ENCODE data around the gene RASSF5.
"Not testable (repeated sequence)": the region's sequence is repeated elsewhere in the genome, so short reads cannot be mapped to it uniquely, and the experiment has no call there.

The RASSF5 gene

DNA sequence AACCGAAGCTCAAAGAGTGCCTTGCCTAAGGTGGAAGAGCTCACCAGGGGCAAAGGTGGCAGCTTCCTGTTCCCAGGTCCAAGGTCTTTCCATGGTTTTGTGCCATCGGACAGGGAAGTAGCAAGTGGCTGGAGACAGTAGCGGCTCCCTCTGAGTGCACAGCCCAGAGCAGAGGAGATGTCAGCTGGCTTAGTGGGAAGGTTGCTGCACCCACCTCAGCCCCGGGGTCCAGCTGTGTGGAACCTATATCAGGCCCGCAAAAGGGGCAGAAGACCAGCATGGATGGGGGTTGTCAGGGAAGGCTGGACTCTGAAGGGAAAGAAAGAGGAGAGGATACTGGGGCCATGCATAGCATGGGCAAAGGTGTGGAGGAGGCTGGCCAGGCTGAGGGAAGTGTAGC, 30.2 kb upstream of the RASSF5 start:
- no peak for DNase-seq

GRCh38 chr1:206477581-206478380, 29.6 kb upstream of the RASSF5 start:
- no peak for DNase-seq

- no peak for DNase-seq
These were observed 28.6 kb upstream of the RASSF5 start for GRCh38 chr1:206478746-206479145.

- no peak for DNase-seq
These were observed 27.9 kb upstream of the RASSF5 start for GRCh38 chr1:206479183-206480125.

- no peak for DNase-seq
These were observed 27.1 kb upstream of the RASSF5 start for GRCh38 chr1:206480211-206480610.

DNA sequence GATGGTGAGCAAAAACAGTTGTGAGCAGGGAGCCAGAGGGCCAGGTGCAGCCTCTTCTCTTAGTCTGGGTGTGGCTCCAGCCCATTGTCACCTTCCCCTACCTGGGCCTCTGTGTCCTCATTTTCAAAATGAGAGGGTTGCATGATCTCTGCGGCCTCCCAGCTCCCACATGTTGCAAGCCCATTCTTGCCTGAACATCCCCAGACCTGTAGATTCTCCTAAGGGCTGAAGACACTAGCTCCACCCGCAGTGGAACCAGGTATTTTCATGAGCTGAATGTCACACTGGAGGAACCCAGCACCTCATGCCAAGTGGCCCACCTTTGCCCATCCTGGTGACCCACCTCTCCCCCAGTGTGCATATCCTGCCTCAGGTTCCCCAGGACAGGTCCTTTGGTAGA, 24.7 kb upstream of the RASSF5 start:
- no peak for DNase-seq

DNA sequence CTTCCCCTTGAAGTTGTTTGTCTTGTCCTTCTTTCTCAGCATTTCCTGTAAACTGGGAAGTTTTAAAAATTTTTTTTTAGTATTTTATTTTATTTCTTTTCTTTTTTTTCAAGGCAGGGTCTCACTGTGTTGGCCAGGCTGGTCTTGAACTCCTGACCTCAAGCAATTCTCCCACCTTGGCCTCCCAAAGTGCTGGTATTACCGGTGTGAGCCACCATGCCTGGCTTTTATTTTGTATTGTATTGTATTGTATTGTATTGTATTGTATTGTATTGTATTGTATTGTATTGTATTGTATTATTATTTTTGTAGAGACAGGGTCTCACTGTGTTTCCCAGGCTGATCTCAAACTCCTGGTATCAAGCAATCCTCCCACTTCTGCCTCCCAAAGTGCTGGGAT, 23.5 kb upstream of the RASSF5 start:
- DNase-seq: not testable (repeated sequence)

DNA sequence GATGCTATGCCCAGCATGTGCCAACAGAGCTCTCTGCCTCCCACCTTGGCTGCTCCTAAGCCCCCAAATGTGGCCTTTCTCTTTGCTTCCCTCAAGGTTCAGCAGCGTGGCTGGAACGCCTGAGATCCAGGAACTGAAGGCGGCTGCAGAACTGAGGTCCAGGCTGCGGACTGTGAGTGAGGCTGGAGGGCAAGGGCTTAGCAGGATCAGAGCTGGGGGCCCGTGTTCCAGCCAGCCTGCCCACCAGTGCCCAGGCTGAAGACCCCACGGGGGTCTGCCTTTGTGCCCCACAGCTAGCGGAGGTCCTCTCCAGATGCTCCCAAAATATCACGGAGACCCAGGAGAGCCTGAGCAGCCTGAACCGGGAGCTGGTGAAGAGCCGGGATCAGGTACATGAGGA, 22.4 kb upstream of the RASSF5 start:
- no peak for DNase-seq

DNA sequence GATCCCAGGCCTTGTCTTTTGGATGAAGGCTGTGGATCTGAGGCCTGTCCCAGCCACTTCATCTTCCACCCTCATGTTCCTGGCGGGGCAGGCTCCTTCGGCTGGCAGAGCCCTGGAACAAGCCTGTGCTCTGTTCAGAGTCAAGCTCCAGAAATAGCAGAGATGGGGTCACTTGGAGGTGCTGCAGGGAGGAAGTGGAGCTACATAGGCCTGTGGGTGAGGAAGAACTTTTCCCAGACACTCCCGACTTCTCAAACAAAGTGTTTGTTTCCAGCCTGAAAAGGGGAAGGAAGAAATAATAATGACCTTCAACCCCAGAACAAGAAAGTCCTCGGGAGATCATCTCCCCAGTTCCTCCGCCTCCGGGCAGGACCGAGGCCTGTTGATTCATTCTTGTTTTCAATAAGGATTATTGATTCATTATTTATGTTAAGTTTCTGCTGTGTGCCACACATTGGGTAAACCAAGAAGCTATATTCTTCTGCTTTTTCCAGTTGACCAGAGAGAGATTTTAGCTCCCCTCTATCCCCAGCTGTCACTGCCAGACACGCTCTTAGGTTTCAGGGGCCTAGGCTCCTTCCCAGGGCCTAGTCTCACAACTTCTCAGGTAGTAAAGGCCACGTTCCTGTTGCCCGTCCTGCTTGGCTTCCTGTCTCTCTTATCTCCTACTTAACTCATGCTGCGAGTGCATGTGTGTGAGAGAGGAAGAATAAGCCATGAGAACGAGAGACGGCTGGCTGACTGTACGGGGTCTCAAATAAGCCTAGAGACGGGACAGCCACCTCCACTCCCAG, 20.1 kb upstream of the RASSF5 start:
- no peak for DNase-seq

DNA sequence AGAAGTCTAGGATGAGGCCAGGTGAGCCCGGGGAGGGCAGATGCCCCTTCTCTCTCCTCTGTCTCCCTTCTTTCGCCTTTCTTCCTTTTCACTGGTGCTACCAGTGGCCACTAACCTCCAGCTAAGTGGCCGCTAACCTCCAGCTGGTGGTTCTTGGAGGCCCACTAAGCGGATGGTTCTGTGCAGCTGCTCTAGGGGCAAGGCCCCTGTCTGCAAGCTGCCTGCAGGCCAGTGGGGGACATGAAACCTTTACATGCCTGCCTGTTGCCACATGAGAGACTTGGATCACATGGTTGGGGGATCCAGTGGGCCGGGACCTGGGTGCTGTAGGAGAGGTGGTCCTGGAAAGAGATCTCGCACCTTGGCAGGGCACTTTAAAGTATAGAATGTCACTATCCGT, 19.4 kb upstream of the RASSF5 start:
- no peak for DNase-seq

GRCh38 chr1:206488466-206488865, 18.9 kb upstream of the RASSF5 start:
- DNase-seq: no peak

DNA sequence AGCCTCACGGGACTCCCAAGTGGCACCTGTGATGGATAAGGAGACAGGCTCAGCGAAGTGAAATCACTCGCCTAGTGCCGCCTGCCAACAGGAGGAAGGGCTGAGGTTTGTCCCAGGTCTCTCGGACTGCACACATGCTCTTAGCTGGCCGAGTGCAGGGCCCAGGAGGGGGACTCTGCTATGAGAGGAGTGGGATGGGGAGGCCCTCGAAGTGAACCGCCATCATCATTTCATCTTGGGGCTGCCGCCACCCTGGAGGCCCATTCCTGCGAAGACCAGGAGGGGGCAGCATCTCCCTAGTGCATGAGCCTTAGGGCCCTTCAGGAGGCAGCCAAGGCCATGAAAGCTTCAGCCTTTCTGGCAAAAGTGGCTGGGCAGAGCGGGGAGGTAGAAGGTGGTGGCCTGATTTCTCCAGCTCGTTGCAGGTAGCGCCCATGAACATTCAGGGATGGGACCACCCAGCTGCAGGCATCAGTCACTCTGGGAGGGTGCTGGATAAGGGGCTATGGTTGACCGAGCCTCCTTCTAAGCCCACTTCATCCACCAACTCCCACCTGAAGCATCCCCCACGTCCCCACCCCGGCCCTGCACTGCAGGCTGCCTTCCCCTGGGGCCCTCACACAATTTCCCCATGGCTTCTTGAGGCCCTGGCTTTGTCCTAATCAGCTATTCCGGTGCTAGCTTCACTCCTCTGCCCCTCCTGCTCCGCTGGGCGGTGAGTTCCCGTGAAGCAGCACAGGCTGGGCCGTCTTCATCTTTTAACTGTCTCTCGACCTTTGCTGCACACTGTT, 17.2 kb upstream of the RASSF5 start:
- no peak for DNase-seq

DNA sequence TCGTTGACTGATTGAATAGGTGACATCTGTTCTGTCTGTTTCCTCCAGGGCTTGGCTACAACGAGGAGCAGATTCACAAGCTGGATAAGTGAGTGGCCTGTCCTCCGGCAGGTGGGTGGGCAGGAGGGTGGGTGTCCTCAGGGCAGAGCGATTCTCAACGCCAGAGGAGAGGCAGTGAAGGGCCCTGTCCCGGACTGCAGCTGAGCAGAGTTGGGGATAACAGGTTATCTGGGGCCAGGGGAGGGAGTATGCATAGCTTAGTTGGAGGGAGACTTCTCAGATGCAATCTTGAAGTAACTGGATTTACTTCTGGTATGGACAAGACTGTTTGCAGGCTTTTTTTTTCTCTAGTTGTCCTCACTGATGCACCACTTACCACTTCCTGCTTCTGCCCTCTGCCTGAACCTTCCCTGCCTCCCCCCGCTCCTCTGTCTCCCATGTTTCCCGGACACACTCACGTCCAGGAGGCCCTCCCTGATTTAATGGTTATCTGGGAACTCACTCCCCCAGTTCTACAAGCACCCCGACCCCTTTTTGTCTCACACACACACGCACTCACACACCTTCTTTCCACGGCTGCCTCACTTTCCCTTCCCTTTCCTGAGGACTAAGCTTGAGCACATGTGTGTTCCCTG, 16.4 kb upstream of the RASSF5 start:
- no peak for DNase-seq

- no peak for DNase-seq
These were observed 15.7 kb upstream of the RASSF5 start for GRCh38 chr1:206491616-206492015.

GRCh38 chr1:206492589-206492988, 14.7 kb upstream of the RASSF5 start:
- DNase-seq: no peak

- no peak for DNase-seq
These were observed 14.1 kb upstream of the RASSF5 start for GRCh38 chr1:206493279-206493678.

DNA sequence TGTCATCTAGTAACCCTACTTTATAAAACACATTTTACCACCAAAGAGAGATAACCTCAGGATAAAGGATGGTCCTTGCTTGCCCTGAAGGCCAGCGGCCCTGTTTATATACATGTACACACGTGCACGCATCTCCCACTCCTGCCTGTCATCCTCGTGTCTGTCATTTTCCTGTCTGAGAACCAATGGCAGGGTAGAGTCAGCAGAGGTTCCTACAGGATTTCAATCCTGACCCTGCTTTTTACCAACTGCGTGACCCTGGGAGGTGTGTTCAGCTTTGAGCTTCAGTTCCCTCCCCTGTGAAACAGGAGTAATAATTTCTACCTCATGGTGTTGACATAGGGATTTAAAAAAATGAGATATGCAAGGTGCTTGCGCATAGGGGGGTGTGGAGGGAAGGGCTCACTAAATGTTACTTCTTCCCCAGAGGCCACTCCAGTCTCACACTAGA, 12.3 kb upstream of the RASSF5 start:
- DNase-seq: no peak

DNA sequence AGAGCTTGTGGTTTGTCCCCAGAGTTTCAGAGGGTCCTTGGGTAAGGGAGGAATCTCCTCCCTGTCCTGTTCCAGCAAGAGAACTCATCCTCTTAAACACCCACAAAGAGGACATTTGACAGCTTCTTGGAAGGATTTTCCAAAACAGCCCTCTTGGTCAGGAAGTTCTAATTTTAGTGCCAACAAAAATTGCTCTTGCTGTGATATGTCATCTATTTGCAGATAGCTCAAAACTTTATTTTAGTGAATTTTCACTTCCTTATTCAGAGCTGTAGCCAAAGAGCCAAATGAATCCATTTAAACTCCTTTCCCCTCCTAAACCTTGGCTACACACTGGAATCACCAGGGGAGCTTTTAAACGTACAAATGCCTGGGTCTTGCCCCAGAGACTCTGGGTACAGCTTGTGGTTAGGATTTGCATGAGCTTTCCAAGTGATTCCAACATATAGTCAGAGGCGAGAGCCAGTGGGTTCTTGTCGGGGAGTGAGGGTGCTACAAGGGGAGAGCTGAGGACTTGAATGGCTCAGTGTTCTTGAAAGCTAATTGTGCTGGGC, 11.8 kb upstream of the RASSF5 start:
- DNase-seq: no peak

DNA sequence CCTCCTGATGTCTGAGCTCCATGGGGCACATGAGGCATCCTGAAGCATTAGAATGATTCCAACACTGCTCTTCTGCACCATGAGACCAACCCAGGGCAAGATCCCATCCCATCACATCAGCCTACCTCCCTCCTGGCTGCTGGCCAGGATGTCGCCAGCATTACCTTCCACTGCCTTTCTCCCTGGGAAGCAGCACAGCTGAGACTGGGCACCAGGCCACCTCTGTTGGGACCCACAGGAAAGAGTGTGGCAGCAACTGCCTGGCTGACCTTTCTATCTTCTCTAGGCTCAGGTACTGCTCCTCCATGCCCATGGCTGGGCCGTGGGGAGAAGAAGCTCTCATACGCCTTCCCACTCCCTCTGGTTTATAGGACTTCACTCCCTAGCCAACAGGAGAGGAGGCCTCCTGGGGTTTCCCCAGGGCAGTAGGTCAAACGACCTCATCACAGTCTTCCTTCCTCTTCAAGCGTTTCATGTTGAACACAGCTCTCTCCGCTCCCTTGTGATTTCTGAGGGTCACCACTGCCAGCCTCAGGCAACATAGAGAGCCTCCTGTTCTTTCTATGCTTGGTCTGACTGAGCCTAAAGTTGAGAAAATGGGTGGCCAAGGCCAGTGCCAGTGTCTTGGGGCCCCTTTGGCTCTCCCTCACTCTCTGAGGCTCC, 11.1 kb upstream of the RASSF5 start:
- DNase-seq: no peak

- no peak for DNase-seq
These were observed 10.0 kb upstream of the RASSF5 start for GRCh38 chr1:206497363-206497762.

DNA sequence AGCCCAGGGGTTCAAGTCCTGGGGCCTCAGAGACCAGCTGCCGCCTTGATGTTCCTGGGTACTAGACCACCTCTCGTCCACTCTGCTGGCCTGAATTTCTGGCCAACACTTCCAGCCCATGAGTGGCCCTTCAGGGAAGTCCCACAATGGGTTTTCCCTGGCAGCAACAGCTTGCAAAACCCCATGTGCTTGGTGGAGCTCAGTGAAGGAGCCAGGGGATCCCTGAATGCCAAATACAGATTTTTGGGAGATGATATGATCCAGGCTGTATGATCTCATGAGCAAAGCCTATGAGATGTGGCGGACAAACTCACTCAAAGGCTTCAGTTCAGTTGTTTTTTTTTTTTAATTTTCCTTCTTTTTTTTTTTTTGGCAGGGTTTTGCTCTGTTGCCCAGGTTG, 9.6 kb upstream of the RASSF5 start:
- DNase-seq: no peak

Data from cortex of kidney (tissue), 1 donor.